Mesodermal cell (in vitro differentiated cells): ENCODE results near the gene MYCBPAP.

Source experiments
- H3K27ac ChIP-seq: 2 replicates; pipeline ENCODE4 v1.7.0; 2013; ENCODE audit warnings: mild to moderate bottlenecking, low read depth, low read length, moderate library complexity; ENCODE audit not compliant: severe bottlenecking
- H3K36me3 ChIP-seq: 2 replicates; pipeline ENCODE4 v1.7.1; 2013; ENCODE audit warnings: mild to moderate bottlenecking, low read length, moderate library complexity; ENCODE audit not compliant: control insufficient read depth, insufficient read depth
- H3K4me1 ChIP-seq: one replicate; pipeline ENCODE4 v1.7.1; 2013; ENCODE audit warnings: mild to moderate bottlenecking, low read length; ENCODE audit not compliant: insufficient read depth, control insufficient read depth, poor library complexity, severe bottlenecking
- H3K4me3 ChIP-seq: 2 replicates; pipeline ENCODE4 v1.7.0; 2013; ENCODE audit warnings: low read length, control low read depth, mild to moderate bottlenecking; ENCODE audit not compliant: insufficient read depth, poor library complexity, severe bottlenecking; ENCODE audit errors: extremely low read depth
- H3K9me3 ChIP-seq: 2 replicates; pipeline ENCODE4 v1.7.1; 2013; ENCODE audit warnings: mild to moderate bottlenecking, low read length, moderate library complexity; ENCODE audit not compliant: control insufficient read depth
- WGBS, 2 experiments: methylation state at CpG; one replicate each; pipeline ENCODE4 v1.1.5; 2013; ENCODE audit warnings: missing lambda C conversion rate in 2 of 2; ENCODE audit not compliant: insufficient coverage in 2 of 2; 5-methylcytosine and 5-hydroxymethylcytosine counted together

MYCBPAP gene

DNA sequence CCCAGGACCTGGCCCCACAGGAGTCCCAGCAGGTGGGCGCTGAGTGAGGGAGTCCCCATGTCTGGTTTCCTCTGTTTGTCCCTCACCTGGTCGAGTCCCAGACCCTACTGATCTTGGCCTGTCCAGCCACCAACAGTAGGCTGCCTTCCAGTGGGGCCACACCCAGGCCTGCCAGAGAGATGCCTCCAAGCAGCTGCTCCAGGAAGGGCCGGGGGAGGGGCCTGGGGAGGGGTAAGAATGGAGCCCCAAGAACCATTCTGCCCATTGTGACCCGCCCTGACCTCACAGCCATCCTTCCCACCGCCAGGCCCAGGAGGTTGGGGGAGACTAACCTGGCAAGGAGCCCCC is 39.5 kb downstream of the MYCBPAP start:
- Histone ChIP-seq H3K27ac (no peak overlapping the region), H3K36me3 (no peaks in the 10 kb centered on the region), H3K4me1 (peaks cover 8% of the 10 kb centered on the region), H3K4me3 (peak overlapping the region; percentile 57), H3K9me3 (no peaks in the 10 kb centered on the region)
- WGBS, 2 experiments = 86 to 93% methylated on average over 1 to 3 of the region's 5 CpGs

DNA sequence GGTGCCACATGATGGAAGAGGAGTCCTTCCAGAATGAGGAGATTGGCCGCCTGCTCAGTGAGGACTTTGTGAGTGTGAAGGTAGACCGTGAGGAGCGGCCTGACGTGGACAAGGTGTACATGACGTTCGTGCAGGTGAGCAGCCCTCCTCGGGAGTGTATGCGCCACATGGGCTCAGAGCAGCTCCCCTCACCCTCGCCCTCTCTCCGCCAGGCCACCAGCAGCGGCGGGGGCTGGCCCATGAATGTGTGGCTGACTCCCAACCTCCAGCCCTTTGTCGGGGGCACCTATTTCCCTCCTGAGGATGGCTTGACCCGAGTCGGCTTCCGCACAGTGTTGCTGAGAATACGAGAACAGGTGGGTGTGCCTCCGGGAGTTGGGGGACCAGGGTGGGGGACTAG is 40.6 kb downstream of the MYCBPAP start:
- H3K27ac ChIP-seq = no peak overlapping the region
- no peaks in the 10 kb centered on the region for H3K36me3 ChIP-seq
- 95 to 96% methylated on average over 10 to 18 of the region's 18 CpGs for WGBS, 2 experiments
- peaks cover 5% of the 10 kb centered on the region for H3K4me1 ChIP-seq
- no peak overlapping the region for H3K4me3 ChIP-seq
- no peaks in the 10 kb centered on the region for H3K9me3 ChIP-seq

DNA sequence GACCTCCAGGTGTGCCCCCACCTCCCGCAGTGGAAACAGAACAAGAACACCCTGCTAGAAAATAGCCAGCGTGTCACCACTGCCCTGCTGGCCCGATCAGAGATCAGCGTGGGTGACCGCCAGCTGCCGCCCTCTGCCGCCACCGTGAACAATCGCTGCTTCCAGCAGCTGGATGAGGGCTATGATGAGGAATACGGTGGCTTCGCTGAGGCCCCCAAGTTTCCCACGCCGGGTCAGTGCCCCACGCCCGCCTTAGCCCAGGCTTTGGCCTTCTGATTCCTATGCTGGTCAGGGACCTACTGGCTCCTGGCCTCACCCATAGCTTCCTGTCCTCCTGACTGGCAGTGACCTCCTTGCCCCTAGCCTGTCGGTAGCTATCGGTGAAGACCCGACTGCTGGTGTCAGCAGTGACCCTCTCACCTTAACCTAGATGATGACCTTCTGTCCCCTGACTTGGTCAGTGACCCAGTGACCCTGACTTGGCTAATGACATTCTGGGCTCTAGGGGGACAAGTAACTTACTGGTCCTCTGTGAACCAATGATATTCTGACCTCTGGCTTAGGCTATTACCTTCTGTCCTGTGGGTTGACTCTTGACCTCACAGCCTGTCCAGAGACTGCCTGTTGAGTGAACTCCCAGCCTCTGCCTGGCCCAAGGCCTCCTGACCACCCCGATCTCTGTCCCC is 41.2 kb downstream of the MYCBPAP start:
- WGBS, 2 experiments = 95 to 96% methylated on average over 17 to 18 of the region's 19 CpGs
- Histone ChIP-seq H3K36me3 (no peaks in the 10 kb centered on the region), H3K27ac (no peak overlapping the region), H3K4me1 (peaks cover 5% of the 10 kb centered on the region), H3K4me3 (no peak overlapping the region), H3K9me3 (no peaks in the 10 kb centered on the region)

DNA sequence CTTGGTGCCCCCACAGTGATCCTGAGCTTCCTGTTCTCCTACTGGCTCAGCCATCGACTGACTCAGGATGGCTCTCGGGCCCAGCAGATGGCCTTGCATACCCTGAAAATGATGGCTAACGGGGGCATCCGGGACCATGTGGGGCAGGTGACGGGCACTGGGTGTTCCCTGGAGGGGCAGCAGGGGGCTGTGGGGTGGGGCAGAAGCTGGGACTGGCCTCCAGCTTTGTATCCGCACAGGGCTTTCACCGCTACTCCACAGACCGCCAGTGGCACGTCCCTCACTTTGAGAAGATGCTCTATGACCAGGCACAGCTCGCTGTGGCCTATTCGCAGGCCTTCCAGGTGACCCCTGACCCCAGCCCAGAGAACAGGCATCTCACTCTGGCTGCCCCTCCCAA is 41.7 kb downstream of the MYCBPAP start:
- no peak overlapping the region for H3K27ac ChIP-seq
- H3K4me1 ChIP-seq = peaks cover 5% of the 10 kb centered on the region
- 93 to 99% methylated on average over 8 to 11 of the region's 11 CpGs for WGBS, 2 experiments
- H3K9me3 ChIP-seq = no peaks in the 10 kb centered on the region
- H3K4me3 ChIP-seq = no peak overlapping the region
- H3K36me3 ChIP-seq = no peaks in the 10 kb centered on the region

DNA sequence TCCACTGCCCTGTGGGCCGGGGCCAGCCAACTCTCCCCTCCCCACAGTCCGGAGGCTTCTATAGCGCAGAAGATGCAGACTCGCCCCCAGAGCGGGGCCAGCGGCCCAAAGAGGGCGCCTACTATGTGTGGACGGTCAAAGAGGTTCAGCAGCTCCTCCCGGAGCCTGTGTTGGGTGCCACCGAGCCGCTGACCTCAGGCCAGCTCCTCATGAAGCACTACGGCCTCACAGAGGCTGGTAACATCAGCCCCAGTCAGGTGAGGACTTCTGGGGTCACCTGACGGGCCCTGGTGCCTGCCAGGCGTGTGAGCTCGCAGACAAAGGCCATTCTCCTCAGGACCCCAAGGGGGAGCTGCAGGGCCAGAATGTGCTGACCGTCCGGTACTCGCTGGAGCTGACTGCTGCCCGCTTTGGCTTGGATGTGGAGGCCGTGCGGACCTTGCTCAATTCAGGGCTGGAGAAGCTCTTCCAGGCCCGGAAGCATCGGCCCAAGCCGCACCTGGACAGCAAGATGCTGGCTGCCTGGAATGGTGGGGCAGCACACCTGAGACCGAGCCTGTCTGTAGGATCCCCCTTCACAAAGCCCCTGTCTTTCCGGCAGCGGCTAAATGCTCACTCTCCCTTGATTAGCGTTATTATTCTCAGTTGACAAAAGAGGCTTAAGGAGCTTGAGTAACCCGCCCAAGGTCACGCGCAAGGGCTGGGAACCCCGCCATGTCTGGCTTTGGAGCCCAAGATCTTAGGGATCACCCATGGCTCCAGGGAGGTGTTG is 42.6 kb downstream of the MYCBPAP start:
- Histone ChIP-seq H3K27ac (no peak overlapping the region), H3K36me3 (no peaks in the 10 kb centered on the region), H3K9me3 (no peaks in the 10 kb centered on the region), H3K4me3 (no peak overlapping the region), H3K4me1 (peaks cover 5% of the 10 kb centered on the region)
- WGBS, 2 experiments = 52 to 57% methylated on average over 26 to 31 of the region's 32 CpGs

DNA sequence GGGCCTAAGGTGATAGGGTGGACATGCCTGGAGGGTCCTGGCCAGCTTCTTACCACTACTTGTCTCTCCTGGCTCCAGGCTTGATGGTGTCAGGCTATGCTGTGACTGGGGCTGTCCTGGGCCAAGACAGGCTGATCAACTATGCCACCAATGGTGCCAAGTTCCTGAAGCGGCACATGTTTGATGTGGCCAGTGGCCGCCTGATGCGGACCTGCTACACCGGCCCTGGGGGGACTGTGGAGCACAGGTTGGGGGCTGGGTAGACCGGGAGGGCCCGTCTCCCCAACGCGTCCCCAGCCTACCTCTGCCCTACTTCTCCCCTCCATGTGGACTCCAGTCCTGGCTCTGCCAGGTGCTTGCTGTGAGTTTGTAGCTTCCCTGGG is 43.2 kb downstream of the MYCBPAP start:
- 96% methylated on average over 7 to 8 of the region's 8 CpGs for WGBS, 2 experiments
- no peak overlapping the region for H3K4me3 ChIP-seq
- H3K36me3 ChIP-seq = no peaks in the 10 kb centered on the region
- H3K9me3 ChIP-seq = no peaks in the 10 kb centered on the region
- peaks cover 5% of the 10 kb centered on the region for H3K4me1 ChIP-seq
- H3K27ac ChIP-seq = no peak overlapping the region

DNA sequence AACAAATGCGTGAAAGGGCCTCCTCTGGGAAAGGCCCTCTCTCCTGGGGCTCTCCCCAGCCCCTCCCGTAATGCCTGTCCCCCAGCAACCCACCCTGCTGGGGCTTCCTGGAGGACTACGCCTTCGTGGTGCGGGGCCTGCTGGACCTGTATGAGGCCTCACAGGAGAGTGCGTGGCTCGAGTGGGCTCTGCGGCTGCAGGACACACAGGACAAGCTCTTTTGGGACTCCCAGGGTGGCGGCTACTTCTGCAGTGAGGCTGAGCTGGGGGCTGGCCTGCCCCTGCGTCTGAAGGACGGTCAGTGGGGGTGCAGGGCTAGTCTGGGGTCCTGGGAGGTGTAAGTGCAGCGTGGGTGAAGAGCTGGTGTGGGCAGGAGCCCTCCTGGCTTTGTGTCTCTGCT is 43.6 kb downstream of the MYCBPAP start:
- H3K4me3 ChIP-seq = no peak overlapping the region
- no peak overlapping the region for H3K27ac ChIP-seq
- WGBS, 2 experiments = 94 to 95% methylated on average over 11 to 12 of the region's 12 CpGs
- no peaks in the 10 kb centered on the region for H3K36me3 ChIP-seq
- H3K9me3 ChIP-seq = no peaks in the 10 kb centered on the region
- H3K4me1 ChIP-seq = peaks cover 5% of the 10 kb centered on the region

DNA sequence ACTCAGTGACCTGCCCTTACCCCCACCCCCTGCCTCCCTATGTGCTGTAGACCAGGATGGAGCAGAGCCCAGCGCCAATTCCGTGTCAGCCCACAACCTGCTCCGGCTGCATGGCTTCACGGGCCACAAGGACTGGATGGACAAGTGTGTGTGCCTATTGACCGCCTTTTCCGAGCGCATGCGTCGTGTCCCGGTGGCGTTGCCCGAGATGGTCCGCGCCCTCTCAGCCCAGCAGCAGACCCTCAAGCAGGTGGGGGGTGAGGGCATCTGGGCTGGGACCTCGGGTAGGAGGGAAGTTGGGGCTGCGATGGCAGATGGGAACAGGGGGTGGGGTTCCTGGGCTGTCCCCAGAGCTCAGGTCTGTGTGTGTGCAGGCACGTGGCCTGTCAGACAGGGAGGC is 46.0 kb downstream of the MYCBPAP start:
- no peak overlapping the region for H3K4me3 ChIP-seq
- no peaks in the 10 kb centered on the region for H3K36me3 ChIP-seq
- H3K27ac ChIP-seq = no peak overlapping the region
- 93 to 94% methylated on average over 15 of the region's 17 CpGs for WGBS, 2 experiments
- H3K4me1 ChIP-seq = peaks cover under 1% of the 10 kb centered on the region
- no peaks in the 10 kb centered on the region for H3K9me3 ChIP-seq

DNA sequence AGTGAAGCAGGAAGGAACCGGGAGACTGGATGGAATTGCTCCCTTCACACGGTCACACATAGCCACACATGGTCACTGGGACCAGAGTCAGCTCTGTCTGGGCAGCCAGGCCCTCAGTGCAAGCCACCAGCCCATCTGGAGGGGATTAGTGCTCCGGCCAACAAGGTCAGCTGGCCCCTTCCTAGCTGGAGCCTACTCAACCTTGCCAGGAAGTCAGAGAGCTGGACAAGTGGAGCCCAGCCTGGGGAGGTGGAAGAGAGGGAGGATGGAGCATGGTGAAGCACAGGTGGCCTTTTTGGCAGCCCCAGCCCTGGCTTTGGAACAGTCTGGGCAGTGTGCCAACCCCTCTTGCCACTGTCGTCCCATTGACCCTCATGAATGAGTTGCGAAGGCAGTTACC is 48.6 kb downstream of the MYCBPAP start:
- 84 to 100% methylated on average over 3 to 4 of the region's 5 CpGs for WGBS, 2 experiments
- H3K9me3 ChIP-seq = no peaks in the 10 kb centered on the region
- no peaks in the 10 kb centered on the region for H3K36me3 ChIP-seq
- H3K27ac ChIP-seq = no peak overlapping the region
- no peak overlapping the region for H3K4me3 ChIP-seq
- peaks cover 6% of the 10 kb centered on the region for H3K4me1 ChIP-seq

DNA sequence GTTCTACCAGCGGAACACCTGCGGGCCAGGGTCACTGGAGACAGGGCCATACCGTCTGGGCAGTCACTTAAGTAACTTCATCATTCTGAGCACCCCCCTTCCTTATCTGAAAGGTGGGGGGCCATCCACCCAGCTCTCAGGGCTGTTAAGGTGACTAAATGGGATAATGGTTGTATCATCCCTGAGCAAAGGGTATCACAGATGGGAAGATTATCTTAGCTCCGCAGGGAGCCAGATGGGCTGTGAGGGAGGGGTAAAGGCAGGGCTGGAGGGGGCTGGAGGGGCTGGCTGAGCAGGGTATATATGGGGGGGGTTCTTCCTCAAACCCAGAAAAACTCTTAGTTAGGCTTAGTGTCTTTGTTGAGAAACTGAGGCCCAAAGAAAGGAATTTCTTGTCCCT is 49.4 kb downstream of the MYCBPAP start:
- Histone ChIP-seq H3K27ac (no peak overlapping the region), H3K4me3 (no peak overlapping the region), H3K36me3 (no peaks in the 10 kb centered on the region), H3K9me3 (no peaks in the 10 kb centered on the region), H3K4me1 (peaks cover 10% of the 10 kb centered on the region)
- WGBS, 2 experiments = 100% methylated on average over 1 to 2 of the region's 4 CpGs

DNA sequence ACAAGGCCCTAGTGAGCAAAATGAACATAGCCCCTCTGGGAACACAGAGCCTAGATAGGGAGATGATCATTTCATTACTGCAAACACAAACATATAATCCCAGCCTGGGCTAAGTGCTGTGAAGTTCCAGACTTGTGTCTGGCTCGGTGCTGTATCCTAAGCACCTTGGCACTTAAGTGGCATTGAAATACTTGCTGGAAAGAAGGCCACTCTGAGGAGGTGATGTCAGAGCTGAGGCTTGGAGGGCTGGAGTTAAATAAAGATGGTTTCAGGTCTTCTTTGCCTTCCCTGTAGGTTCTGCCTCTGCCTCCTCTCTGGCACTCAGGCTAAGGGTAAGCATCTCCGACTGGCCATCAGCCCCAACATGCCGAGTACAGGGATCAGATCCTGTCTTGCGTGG is 49.9 kb downstream of the MYCBPAP start:
- Histone ChIP-seq H3K27ac (no peak overlapping the region), H3K9me3 (no peaks in the 10 kb centered on the region), H3K36me3 (no peaks in the 10 kb centered on the region), H3K4me1 (peaks cover 10% of the 10 kb centered on the region), H3K4me3 (no peak overlapping the region)
- WGBS, 2 experiments = 51 to 84% methylated on average over 3 to 4 of the region's 4 CpGs
